ENCODE data around the gene CCDC102A. TPM values are rescaled to one million over a fixed set of nuclear protein-coding genes. Genes with fewer than 3 reads are reported as not detected.
A peak's percentile ranks its signal among the peaks of the same experiment; 100 is the strongest.
"Not testable (repeated sequence)": the region's sequence is repeated elsewhere in the genome, so short reads cannot be mapped to it uniquely, and the experiment has no call there.

Gene CCDC102A
- total and polyA plus RNA-seq, 2 donors: 12.7 to 25.6 TPM

GRCh38 chr16:57502048-57502775, 34.2 kb downstream of the CCDC102A start:
- DNase-seq (ENCODE audit: extremely low spot score): no peak
- Histone ChIP-seq H3K4me1 (ENCODE audit: insufficient read depth) (no peaks in the 10 kb centered on the region), H3K4me3 (ENCODE audit: low read depth, low read length) (no peak overlapping the region), H3K36me3 (ENCODE audit: insufficient read depth) (no peaks in the 10 kb centered on the region), H3K27ac (ENCODE audit: low read depth) (no peak overlapping the region)
- WGBS: 72% methylated on average over 12 of the region's 12 CpGs

- H3K36me3 ChIP-seq (ENCODE audit: insufficient read depth): no peaks in the 10 kb centered on the region
- no peaks in the 10 kb centered on the region for H3K4me1 ChIP-seq (ENCODE audit: insufficient read depth)
- H3K27ac ChIP-seq (ENCODE audit: low read depth): no peak overlapping the region
- 80% methylated on average over 7 of the region's 7 CpGs for whole genome bisulfite sequencing
- no peak for DNase-seq (ENCODE audit: extremely low spot score)
- H3K4me3 ChIP-seq (ENCODE audit: low read depth, low read length): no peak overlapping the region
Measured at GRCh38 chr16:57501492-57501891, 34.9 kb downstream of the CCDC102A start.

GRCh38 chr16:57500578-57501111, 35.7 kb downstream of the CCDC102A start:
- H3K4me3 ChIP-seq (ENCODE audit: low read depth, low read length): no peak overlapping the region
- H3K36me3 ChIP-seq (ENCODE audit: insufficient read depth): no peaks in the 10 kb centered on the region
- WGBS: 54% methylated on average over 9 of the region's 9 CpGs
- H3K4me1 ChIP-seq (ENCODE audit: insufficient read depth): no peaks in the 10 kb centered on the region
- no peak for DNase-seq (ENCODE audit: extremely low spot score)
- H3K27ac ChIP-seq (ENCODE audit: low read depth): no peak overlapping the region

GRCh38 chr16:57499941-57500340, 36.4 kb downstream of the CCDC102A start:
- 89% methylated on average over 11 of the region's 11 CpGs for WGBS
- not testable (repeated sequence) for DNase-seq (ENCODE audit: extremely low spot score)

GRCh38 chr16:57498031-57498430, 38.3 kb downstream of the CCDC102A start:
- Histone ChIP-seq H3K4me1 (ENCODE audit: insufficient read depth) (no peaks in the 10 kb centered on the region), H3K4me3 (ENCODE audit: low read depth, low read length) (no peak overlapping the region), H3K36me3 (ENCODE audit: insufficient read depth) (no peaks in the 10 kb centered on the region), H3K27ac (ENCODE audit: low read depth) (no peak overlapping the region)
- no peak for DNase-seq (ENCODE audit: extremely low spot score)
- WGBS: 94% methylated on average over 4 of the region's 4 CpGs

More at GRCh38 chr16:57499941-57500340, 36.4 kb downstream of the CCDC102A start:
- not testable (repeated sequence) for H3K4me1 ChIP-seq (ENCODE audit: insufficient read depth); H3K36me3 ChIP-seq (ENCODE audit: insufficient read depth); H3K27ac ChIP-seq (ENCODE audit: low read depth); H3K4me3 ChIP-seq (ENCODE audit: low read depth, low read length)

- 57% methylated on average over 13 of the region's 13 CpGs for WGBS
- no peak for DNase-seq (ENCODE audit: extremely low spot score)
- H3K4me1 ChIP-seq (ENCODE audit: insufficient read depth): no peaks in the 10 kb centered on the region
- H3K27ac ChIP-seq (ENCODE audit: low read depth): no peak overlapping the region
- no peak overlapping the region for H3K4me3 ChIP-seq (ENCODE audit: low read depth, low read length)
- H3K36me3 ChIP-seq (ENCODE audit: insufficient read depth): no peaks in the 10 kb centered on the region
Measured at GRCh38 chr16:57497121-57497520, 39.2 kb downstream of the CCDC102A start.

- Histone ChIP-seq H3K27ac (ENCODE audit: low read depth) (no peak overlapping the region), H3K4me3 (ENCODE audit: low read depth, low read length) (no peak overlapping the region), H3K36me3 (ENCODE audit: insufficient read depth) (no peaks in the 10 kb centered on the region), H3K4me1 (ENCODE audit: insufficient read depth) (no peaks in the 10 kb centered on the region)
- WGBS: 90% methylated on average over 4 of the region's 4 CpGs
- DNase-seq (ENCODE audit: extremely low spot score): no peak
Measured at GRCh38 chr16:57493767-57494166, 42.6 kb downstream of the CCDC102A start.

GRCh38 chr16:57489229-57489628, 47.1 kb downstream of the CCDC102A start:
- 95% methylated on average over 5 of the region's 5 CpGs for WGBS
- Histone ChIP-seq H3K36me3 (ENCODE audit: insufficient read depth) (no peaks in the 10 kb centered on the region), H3K4me1 (ENCODE audit: insufficient read depth) (no peaks in the 10 kb centered on the region), H3K4me3 (ENCODE audit: low read depth, low read length) (no peak overlapping the region), H3K27ac (ENCODE audit: low read depth) (no peak overlapping the region)
- no peak for DNase-seq (ENCODE audit: extremely low spot score)

- H3K4me3 ChIP-seq (ENCODE audit: low read depth, low read length): peak overlapping the region; percentile 85
- 83% methylated on average over 8 of the region's 8 CpGs for WGBS
- DNase-seq (ENCODE audit: extremely low spot score): no peak
- no peaks in the 10 kb centered on the region for H3K4me1 ChIP-seq (ENCODE audit: insufficient read depth)
- H3K36me3 ChIP-seq (ENCODE audit: insufficient read depth): no peaks in the 10 kb centered on the region
- H3K27ac ChIP-seq (ENCODE audit: low read depth): peak overlapping the region; percentile 52
Measured at GRCh38 chr16:57486858-57487834, 49.2 kb downstream of the CCDC102A start.

GRCh38 chr16:57485916-57486857, 50.2 kb downstream of the CCDC102A start, which contains the start of gene DOK4:
Gene DOK4 (minus strand): TSS chr16:57486493. CDS start chr16:57479507, 6,986 bp downstream.
- no peak for DNase-seq (ENCODE audit: extremely low spot score)

GRCh38 chr16:57485091-57485915, 51.1 kb downstream of the CCDC102A start:
- Histone ChIP-seq H3K36me3 (ENCODE audit: insufficient read depth) (no peaks in the 10 kb centered on the region), H3K27ac (ENCODE audit: low read depth) (peak overlapping the region; percentile 55), H3K4me1 (ENCODE audit: insufficient read depth) (no peaks in the 10 kb centered on the region), H3K4me3 (ENCODE audit: low read depth, low read length) (peak overlapping the region; percentile 85)
- 67% methylated on average over 14 of the region's 14 CpGs for WGBS
- no peak for DNase-seq (ENCODE audit: extremely low spot score)

More at GRCh38 chr16:57485916-57486857, 50.2 kb downstream of the CCDC102A start, which contains the start of gene DOK4:
- Histone ChIP-seq H3K4me3 (ENCODE audit: low read depth, low read length) (peak within 1 kb of the TSS; percentile 85), H3K4me1 (ENCODE audit: insufficient read depth) (no peaks in the 10 kb centered on the region), H3K27ac (ENCODE audit: low read depth) (peak within 1 kb of the TSS; percentile 55), H3K36me3 (ENCODE audit: insufficient read depth) (no peaks in the 10 kb centered on the region)
- 1% methylated on average over 73 of the region's 73 CpGs for WGBS

GRCh38 chr16:57484515-57485005, 51.8 kb downstream of the CCDC102A start:
- WGBS: 86% methylated on average over 8 of the region's 8 CpGs
- H3K36me3 ChIP-seq (ENCODE audit: insufficient read depth): no peaks in the 10 kb centered on the region
- no peak overlapping the region for H3K27ac ChIP-seq (ENCODE audit: low read depth)
- no peak for DNase-seq (ENCODE audit: extremely low spot score)
- no peaks in the 10 kb centered on the region for H3K4me1 ChIP-seq (ENCODE audit: insufficient read depth)
- H3K4me3 ChIP-seq (ENCODE audit: low read depth, low read length): no peak overlapping the region
